ENCODE results near the gene BSN.

The BSN gene, protein sequence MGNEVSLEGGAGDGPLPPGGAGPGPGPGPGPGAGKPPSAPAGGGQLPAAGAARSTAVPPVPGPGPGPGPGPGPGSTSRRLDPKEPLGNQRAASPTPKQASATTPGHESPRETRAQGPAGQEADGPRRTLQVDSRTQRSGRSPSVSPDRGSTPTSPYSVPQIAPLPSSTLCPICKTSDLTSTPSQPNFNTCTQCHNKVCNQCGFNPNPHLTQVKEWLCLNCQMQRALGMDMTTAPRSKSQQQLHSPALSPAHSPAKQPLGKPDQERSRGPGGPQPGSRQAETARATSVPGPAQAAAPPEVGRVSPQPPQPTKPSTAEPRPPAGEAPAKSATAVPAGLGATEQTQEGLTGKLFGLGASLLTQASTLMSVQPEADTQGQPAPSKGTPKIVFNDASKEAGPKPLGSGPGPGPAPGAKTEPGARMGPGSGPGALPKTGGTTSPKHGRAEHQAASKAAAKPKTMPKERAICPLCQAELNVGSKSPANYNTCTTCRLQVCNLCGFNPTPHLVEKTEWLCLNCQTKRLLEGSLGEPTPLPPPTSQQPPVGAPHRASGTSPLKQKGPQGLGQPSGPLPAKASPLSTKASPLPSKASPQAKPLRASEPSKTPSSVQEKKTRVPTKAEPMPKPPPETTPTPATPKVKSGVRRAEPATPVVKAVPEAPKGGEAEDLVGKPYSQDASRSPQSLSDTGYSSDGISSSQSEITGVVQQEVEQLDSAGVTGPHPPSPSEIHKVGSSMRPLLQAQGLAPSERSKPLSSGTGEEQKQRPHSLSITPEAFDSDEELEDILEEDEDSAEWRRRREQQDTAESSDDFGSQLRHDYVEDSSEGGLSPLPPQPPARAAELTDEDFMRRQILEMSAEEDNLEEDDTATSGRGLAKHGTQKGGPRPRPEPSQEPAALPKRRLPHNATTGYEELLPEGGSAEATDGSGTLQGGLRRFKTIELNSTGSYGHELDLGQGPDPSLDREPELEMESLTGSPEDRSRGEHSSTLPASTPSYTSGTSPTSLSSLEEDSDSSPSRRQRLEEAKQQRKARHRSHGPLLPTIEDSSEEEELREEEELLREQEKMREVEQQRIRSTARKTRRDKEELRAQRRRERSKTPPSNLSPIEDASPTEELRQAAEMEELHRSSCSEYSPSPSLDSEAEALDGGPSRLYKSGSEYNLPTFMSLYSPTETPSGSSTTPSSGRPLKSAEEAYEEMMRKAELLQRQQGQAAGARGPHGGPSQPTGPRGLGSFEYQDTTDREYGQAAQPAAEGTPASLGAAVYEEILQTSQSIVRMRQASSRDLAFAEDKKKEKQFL (N-terminal part only)

DNA sequence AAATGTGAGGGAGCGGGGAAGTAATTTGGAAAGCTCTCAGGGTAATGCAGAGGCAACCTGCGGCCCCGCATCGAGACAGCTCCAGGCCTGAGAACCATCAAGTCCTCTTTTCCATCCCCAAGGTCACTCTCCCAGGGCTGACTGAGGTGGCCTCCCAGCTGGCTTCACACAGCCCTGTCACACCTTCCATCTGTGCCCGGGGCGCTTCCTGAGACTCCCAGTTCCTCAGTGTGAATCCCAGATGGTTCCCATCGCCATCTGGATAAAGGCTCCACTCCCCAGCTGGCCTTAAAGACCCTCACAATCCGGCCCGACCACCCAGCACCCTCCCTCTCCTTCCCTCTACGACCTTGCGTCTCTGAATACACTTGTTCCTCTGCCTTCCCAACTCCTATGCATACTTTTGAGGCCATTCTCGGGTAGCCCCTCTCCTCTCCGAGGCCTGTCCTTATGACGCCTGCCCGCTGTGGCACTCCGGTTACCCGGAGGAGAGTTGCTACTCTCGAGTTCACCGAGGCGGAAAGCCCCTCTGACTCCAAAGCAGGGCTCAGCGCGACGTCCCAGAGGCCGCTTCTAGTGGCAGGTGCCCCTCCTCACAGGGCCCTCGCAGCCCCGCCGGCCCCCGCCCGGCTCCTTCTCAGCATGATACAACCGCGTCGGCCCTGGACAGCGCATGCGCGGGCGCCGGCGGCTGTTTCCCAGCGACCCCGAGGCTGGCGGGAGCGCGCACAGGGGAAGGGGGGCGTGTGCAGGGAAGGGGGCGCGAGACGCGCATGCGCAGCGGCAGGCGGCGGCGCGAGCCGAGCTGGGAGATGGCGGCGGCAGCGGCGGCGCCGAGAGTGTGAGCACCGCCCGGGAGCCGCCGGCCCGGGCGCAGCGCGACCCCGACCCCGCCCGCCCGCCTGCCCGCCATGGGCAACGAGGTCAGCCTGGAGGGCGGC lies at the start of gene BSN:
Gene BSN (plus strand): TSS at position 786 of the 941 bp plus-strand sequence. CDS start 126 bp downstream, at position 912.
- DNase-seq: peak; percentile 43

- DNase-seq: no peak
These were observed 47.4 kb upstream of the BSN start for GRCh38 chr3:49506906-49507305.

DNA sequence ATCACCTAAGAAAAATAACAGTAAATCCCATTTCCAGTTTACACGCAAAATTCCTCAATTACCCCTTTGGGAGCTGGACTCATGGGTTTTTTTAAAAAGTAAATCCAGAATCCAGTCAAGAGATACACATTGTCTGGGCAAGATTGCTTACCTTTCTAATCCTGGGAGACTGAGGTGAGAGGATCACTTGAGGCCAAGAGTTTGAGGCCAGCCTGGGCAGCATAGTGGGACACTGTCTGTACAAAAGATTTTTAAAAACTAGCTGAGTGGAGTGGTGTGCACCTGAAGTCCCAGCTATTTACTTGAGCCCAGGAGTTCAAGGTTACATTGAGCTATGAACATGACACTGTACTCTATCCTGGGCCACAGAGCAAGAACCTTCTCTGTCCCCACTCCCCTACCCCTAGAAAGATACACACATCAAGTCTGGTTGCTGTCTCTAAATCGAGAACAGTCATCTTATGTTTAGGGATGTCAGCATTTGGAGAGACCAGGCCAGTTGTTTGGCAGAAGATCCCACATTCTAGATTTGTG lies 45.2 kb upstream of the BSN start:
- no peak for DNase-seq

DNA sequence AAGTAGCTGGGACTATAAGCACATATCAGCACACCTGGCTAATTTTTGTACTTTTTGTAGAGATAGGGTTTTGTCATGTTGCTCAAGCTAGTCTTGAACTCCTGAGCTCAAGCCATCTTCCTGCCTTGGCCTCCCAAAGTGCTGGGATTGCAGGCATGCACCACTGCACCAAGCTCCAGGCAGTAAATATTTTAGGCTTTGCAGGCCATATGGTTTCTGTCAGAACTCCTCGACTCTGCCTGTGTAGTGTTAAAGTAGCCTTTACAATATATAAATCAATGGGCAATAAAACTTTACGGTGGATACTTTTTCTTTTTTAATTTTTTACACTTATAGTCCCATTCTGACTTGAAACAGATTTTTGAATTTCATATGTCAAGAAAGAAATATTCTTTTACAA lies 42.6 kb upstream of the BSN start:
- DNase-seq: no peak

DNA sequence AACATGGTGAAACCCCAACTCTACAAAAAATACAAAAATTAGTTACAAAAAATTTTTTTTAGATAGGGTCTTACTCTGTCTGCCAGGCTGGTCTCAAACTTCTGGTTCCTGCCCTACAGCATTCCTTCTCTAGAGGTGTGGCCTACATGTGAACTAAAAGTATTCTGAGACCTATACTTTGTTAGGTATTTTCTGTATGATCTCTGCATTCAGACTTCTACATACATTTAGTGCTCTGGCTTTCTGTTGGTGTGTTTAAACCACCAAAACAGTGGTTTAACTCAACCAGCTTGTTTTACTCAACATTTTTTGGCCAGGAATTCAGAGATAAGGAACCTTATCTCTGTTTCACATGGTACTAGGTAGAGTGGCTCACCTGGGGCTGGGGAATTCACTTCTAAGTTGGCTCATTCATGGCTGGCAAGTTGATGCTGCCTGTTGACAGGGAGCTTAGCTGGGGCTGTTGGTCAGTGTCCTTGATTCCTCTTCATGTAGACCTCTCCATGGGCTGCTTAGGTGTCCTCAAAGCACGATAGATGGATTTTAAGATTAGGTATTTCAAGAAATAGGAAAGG lies 41.4 kb upstream of the BSN start:
- no peak for DNase-seq

- no peak for DNase-seq
These were observed 40.7 kb upstream of the BSN start for GRCh38 chr3:49513494-49514124.

- DNase-seq: no peak
These were observed 36.3 kb upstream of the BSN start for GRCh38 chr3:49518016-49518415.

GRCh38 chr3:49518441-49518840 lies 35.8 kb upstream of the BSN start:
- no peak for DNase-seq

GRCh38 chr3:49519296-49519695 lies 35.0 kb upstream of the BSN start:
- DNase-seq: no peak

DNA sequence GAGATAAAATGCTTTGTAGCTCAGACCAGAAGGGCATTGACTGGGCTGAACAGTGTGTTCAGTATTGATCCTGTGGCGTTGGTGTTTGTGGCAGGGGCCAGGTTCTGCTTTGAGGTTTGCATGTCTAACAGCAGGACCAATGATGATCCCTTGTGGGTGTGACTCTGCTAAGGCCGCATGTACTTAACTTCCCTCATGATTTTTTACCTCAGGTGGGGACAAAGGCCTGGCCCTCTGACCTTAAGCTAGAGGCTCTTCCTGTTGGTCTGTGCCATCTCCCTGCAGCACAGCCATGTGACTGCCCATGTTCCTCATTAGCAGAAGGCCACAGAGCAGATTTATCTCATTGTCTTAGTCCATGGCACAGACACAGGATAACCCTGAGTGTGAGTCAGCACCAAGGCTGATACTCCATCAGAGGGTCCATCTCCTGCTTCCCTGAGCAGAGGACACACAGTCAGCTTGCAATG lies 34.3 kb upstream of the BSN start:
- DNase-seq: no peak

GRCh38 chr3:49523756-49524747 lies 30.2 kb upstream of the BSN start:
- peak; percentile 16 for DNase-seq

DNA sequence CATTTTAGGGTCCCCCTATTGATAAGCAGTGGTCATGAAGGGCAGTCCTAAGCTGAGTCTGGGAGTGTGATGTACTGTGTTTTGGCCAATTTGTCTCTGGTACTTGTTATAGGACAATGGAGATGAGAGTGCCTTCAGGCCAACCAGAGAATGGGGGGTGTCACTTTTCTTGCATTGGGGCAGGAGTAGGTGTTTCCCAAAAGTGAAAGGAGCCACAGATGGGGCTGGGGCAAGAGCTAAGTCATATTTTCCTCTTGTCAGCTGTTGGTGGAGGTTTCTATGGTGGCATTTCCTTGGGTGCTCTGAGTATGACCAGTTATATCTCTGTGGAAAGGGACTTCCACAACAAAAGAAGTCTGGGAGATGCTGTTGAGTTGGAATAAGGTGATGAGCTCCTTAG lies 24.7 kb upstream of the BSN start:
- no peak for DNase-seq

DNA sequence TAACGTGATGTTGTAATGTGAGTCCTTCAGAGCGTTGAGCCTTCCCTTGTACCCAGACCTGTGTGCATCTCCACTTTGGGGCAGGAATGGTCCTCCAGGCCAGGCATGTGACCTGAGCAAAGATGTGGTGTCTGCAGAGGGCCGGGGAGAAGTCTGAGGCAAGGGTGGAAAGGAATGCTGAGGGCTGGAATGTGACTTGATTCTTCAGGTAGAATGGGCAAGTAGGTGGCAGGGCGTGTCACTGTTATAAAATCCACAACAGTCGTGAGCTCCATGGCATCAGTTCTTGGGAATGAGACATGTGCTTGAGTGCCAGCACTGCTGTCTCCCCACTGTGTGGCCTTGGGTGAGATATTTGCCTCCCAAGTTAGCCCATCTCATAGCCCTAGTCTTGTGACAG lies 24.0 kb upstream of the BSN start:
- no peak for DNase-seq

GRCh38 chr3:49530701-49531100 lies 23.6 kb upstream of the BSN start:
- no peak for DNase-seq

DNA sequence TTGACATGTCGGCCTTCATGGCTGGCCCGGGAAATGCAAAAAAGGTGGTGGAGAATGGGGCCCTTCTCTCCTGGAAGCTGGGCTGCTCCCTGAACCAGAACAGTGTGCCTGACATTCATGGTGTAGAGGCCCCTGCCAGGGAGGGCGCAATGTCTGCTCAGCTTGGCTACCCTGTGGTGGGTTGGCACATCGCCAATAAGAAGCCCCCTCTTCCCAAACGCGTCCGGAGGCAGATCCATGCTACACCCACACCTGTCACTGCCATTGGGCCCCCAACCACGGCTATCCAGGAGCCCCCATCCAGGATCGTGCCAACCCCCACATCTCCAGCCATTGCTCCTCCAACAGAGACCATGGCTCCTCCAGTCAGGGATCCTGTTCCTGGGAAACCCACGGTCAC lies 23.1 kb upstream of the BSN start:
- DNase-seq: no peak

GRCh38 chr3:49531715-49532114 lies 22.6 kb upstream of the BSN start:
- DNase-seq: no peak

DNA sequence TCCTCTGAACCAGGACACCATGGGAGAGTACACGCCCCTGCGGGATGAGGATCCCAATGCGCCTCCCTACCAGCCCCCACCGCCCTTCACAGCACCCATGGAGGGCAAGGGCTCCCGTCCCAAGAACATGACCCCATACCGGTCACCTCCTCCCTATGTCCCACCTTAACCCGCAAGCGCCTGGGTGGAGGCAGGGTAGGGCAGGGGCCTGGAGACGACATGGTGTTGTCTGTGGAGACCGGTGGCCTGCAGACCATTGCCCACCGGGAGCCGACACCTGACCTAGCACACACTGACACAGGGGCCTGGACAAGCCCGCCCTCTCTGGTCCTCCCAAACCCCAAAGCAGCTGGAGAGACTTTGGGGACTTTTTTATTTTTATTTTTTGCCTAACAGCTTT lies 21.2 kb upstream of the BSN start:
- no peak for DNase-seq

- DNase-seq: no peak
These were observed 20.3 kb upstream of the BSN start for GRCh38 chr3:49533786-49534519.
